Measurements from ENCODE around the gene PDE4D.

The PDE4D gene

GRCh38 chr5:59842999-59843398, 50.5 kb downstream of the PDE4D start:
- Histone ChIP-seq H3K4me3 (ENCODE audit: low read depth in 1 of 2, low read length in 2 of 2) (no peak overlapping the region), H3K9ac (ENCODE audit: low read depth in 1 of 2, low read length in 2 of 2) (no peak overlapping the region), H3K9me3 (ENCODE audit: control insufficient read depth in 1 of 2, low read length in 2 of 2) (no peaks in the 10 kb centered on the region), H3K4me1 (ENCODE audit: control insufficient read depth in 1 of 2, insufficient read depth in 2 of 2, low read length in 2 of 2) (peaks cover 0 to 5% of the 10 kb centered on the region in 2 donors), H3K27ac (ENCODE audit: low read depth, low read length) (no peak overlapping the region), H3K27me3 (ENCODE audit: control insufficient read depth in 1 of 2, insufficient read depth in 2 of 2, low read length in 2 of 2) (no peaks in the 10 kb centered on the region), H3K36me3 (ENCODE audit: control insufficient read depth in 1 of 2, insufficient read depth in 2 of 2, low read length in 2 of 2) (no peaks in the 10 kb centered on the region)

GRCh38 chr5:59840200-59840601, 53.3 kb downstream of the PDE4D start:
- Histone ChIP-seq H3K27me3 (ENCODE audit: control insufficient read depth in 1 of 2, insufficient read depth in 2 of 2, low read length in 2 of 2) (no peaks in the 10 kb centered on the region), H3K4me1 (ENCODE audit: control insufficient read depth in 1 of 2, insufficient read depth in 2 of 2, low read length in 2 of 2) (peaks cover 0 to 5% of the 10 kb centered on the region in 2 donors), H3K9ac (ENCODE audit: low read depth in 1 of 2, low read length in 2 of 2) (no peak overlapping the region), H3K36me3 (ENCODE audit: control insufficient read depth in 1 of 2, insufficient read depth in 2 of 2, low read length in 2 of 2) (no peaks in the 10 kb centered on the region), H3K27ac (ENCODE audit: low read depth, low read length) (no peak overlapping the region), H3K9me3 (ENCODE audit: control insufficient read depth in 1 of 2, low read length in 2 of 2) (no peaks in the 10 kb centered on the region), H3K4me3 (ENCODE audit: low read depth in 1 of 2, low read length in 2 of 2) (no peak overlapping the region)

- no peak overlapping the region for H3K27ac ChIP-seq (ENCODE audit: low read depth, low read length)
- no peak overlapping the region for H3K9ac ChIP-seq (ENCODE audit: low read depth in 1 of 2, low read length in 2 of 2)
- no peak overlapping the region for H3K4me3 ChIP-seq (ENCODE audit: low read depth in 1 of 2, low read length in 2 of 2)
- no peaks in the 10 kb centered on the region for H3K27me3 ChIP-seq (ENCODE audit: control insufficient read depth in 1 of 2, insufficient read depth in 2 of 2, low read length in 2 of 2)
- no peaks in the 10 kb centered on the region for H3K9me3 ChIP-seq (ENCODE audit: control insufficient read depth in 1 of 2, low read length in 2 of 2)
- peaks cover 0 to 5% of the 10 kb centered on the region in 2 donors for H3K4me1 ChIP-seq (ENCODE audit: control insufficient read depth in 1 of 2, insufficient read depth in 2 of 2, low read length in 2 of 2)
- H3K36me3 ChIP-seq (ENCODE audit: control insufficient read depth in 1 of 2, insufficient read depth in 2 of 2, low read length in 2 of 2) = no peaks in the 10 kb centered on the region
Observed at GRCh38 chr5:59838989-59839388, 54.5 kb downstream of the PDE4D start.

- no peak overlapping the region for H3K9ac ChIP-seq (ENCODE audit: low read depth in 1 of 2, low read length in 2 of 2)
- H3K4me1 ChIP-seq (ENCODE audit: control insufficient read depth in 1 of 2, insufficient read depth in 2 of 2, low read length in 2 of 2) = peaks cover 0 to 5% of the 10 kb centered on the region in 2 donors
- H3K36me3 ChIP-seq (ENCODE audit: control insufficient read depth in 1 of 2, insufficient read depth in 2 of 2, low read length in 2 of 2) = no peaks in the 10 kb centered on the region
- no peaks in the 10 kb centered on the region for H3K27me3 ChIP-seq (ENCODE audit: control insufficient read depth in 1 of 2, insufficient read depth in 2 of 2, low read length in 2 of 2)
- H3K4me3 ChIP-seq (ENCODE audit: low read depth in 1 of 2, low read length in 2 of 2) = no peak overlapping the region
- no peaks in the 10 kb centered on the region for H3K9me3 ChIP-seq (ENCODE audit: control insufficient read depth in 1 of 2, low read length in 2 of 2)
- H3K27ac ChIP-seq (ENCODE audit: low read depth, low read length) = no peak overlapping the region
Observed at GRCh38 chr5:59838067-59838466, 55.5 kb downstream of the PDE4D start.

GRCh38 chr5:59837071-59837470, 56.5 kb downstream of the PDE4D start:
- Histone ChIP-seq H3K9ac (ENCODE audit: low read depth in 1 of 2, low read length in 2 of 2) (no peak overlapping the region), H3K4me3 (ENCODE audit: low read depth in 1 of 2, low read length in 2 of 2) (no peak overlapping the region), H3K36me3 (ENCODE audit: control insufficient read depth in 1 of 2, insufficient read depth in 2 of 2, low read length in 2 of 2) (no peaks in the 10 kb centered on the region), H3K27ac (ENCODE audit: low read depth, low read length) (no peak overlapping the region), H3K27me3 (ENCODE audit: control insufficient read depth in 1 of 2, insufficient read depth in 2 of 2, low read length in 2 of 2) (no peaks in the 10 kb centered on the region), H3K9me3 (ENCODE audit: control insufficient read depth in 1 of 2, low read length in 2 of 2) (no peaks in the 10 kb centered on the region), H3K4me1 (ENCODE audit: control insufficient read depth in 1 of 2, insufficient read depth in 2 of 2, low read length in 2 of 2) (peaks cover 0 to 5% of the 10 kb centered on the region in 2 donors)

- H3K4me1 ChIP-seq (ENCODE audit: control insufficient read depth in 1 of 2, insufficient read depth in 2 of 2, low read length in 2 of 2) = peaks cover 0 to 5% of the 10 kb centered on the region in 2 donors
- H3K9ac ChIP-seq (ENCODE audit: low read depth in 1 of 2, low read length in 2 of 2) = no peak overlapping the region
- H3K9me3 ChIP-seq (ENCODE audit: control insufficient read depth in 1 of 2, low read length in 2 of 2) = no peaks in the 10 kb centered on the region
- H3K27me3 ChIP-seq (ENCODE audit: control insufficient read depth in 1 of 2, insufficient read depth in 2 of 2, low read length in 2 of 2) = no peaks in the 10 kb centered on the region
- H3K4me3 ChIP-seq (ENCODE audit: low read depth in 1 of 2, low read length in 2 of 2) = no peak overlapping the region
- H3K27ac ChIP-seq (ENCODE audit: low read depth, low read length) = no peak overlapping the region
- no peaks in the 10 kb centered on the region for H3K36me3 ChIP-seq (ENCODE audit: control insufficient read depth in 1 of 2, insufficient read depth in 2 of 2, low read length in 2 of 2)
Observed at GRCh38 chr5:59835800-59836199, 57.7 kb downstream of the PDE4D start.

- Histone ChIP-seq H3K9ac (ENCODE audit: low read depth in 1 of 2, low read length in 2 of 2) (no peak overlapping the region), H3K36me3 (ENCODE audit: control insufficient read depth in 1 of 2, insufficient read depth in 2 of 2, low read length in 2 of 2) (no peaks in the 10 kb centered on the region), H3K27me3 (ENCODE audit: control insufficient read depth in 1 of 2, insufficient read depth in 2 of 2, low read length in 2 of 2) (no peaks in the 10 kb centered on the region), H3K4me3 (ENCODE audit: low read depth in 1 of 2, low read length in 2 of 2) (no peak overlapping the region), H3K27ac (ENCODE audit: low read depth, low read length) (no peak overlapping the region), H3K4me1 (ENCODE audit: control insufficient read depth in 1 of 2, insufficient read depth in 2 of 2, low read length in 2 of 2) (no peaks in the 10 kb centered on the region), H3K9me3 (ENCODE audit: control insufficient read depth in 1 of 2, low read length in 2 of 2) (no peaks in the 10 kb centered on the region)
Observed at GRCh38 chr5:59833448-59833847, 60.1 kb downstream of the PDE4D start.

- Histone ChIP-seq H3K4me1 (ENCODE audit: control insufficient read depth in 1 of 2, insufficient read depth in 2 of 2, low read length in 2 of 2) (peaks cover 0 to under 1% of the 10 kb centered on the region in 2 donors), H3K27me3 (ENCODE audit: control insufficient read depth in 1 of 2, insufficient read depth in 2 of 2, low read length in 2 of 2) (no peaks in the 10 kb centered on the region), H3K36me3 (ENCODE audit: control insufficient read depth in 1 of 2, insufficient read depth in 2 of 2, low read length in 2 of 2) (no peaks in the 10 kb centered on the region), H3K4me3 (ENCODE audit: low read depth in 1 of 2, low read length in 2 of 2) (no peak overlapping the region), H3K9me3 (ENCODE audit: control insufficient read depth in 1 of 2, low read length in 2 of 2) (no peaks in the 10 kb centered on the region), H3K9ac (ENCODE audit: low read depth in 1 of 2, low read length in 2 of 2) (no peak overlapping the region), H3K27ac (ENCODE audit: low read depth, low read length) (no peak overlapping the region)
Observed at GRCh38 chr5:59832577-59833301, 60.8 kb downstream of the PDE4D start.

- H3K27me3 ChIP-seq (ENCODE audit: control insufficient read depth in 1 of 2, insufficient read depth in 2 of 2, low read length in 2 of 2) = no peaks in the 10 kb centered on the region
- no peaks in the 10 kb centered on the region for H3K9me3 ChIP-seq (ENCODE audit: control insufficient read depth in 1 of 2, low read length in 2 of 2)
- no peak overlapping the region for H3K27ac ChIP-seq (ENCODE audit: low read depth, low read length)
- H3K9ac ChIP-seq (ENCODE audit: low read depth in 1 of 2, low read length in 2 of 2) = no peak overlapping the region
- H3K4me1 ChIP-seq (ENCODE audit: control insufficient read depth in 1 of 2, insufficient read depth in 2 of 2, low read length in 2 of 2) = peaks cover 0 to 13% of the 10 kb centered on the region in 2 donors
- no peak overlapping the region for H3K4me3 ChIP-seq (ENCODE audit: low read depth in 1 of 2, low read length in 2 of 2)
- H3K36me3 ChIP-seq (ENCODE audit: control insufficient read depth in 1 of 2, insufficient read depth in 2 of 2, low read length in 2 of 2) = no peaks in the 10 kb centered on the region
Observed at GRCh38 chr5:59831326-59832010, 62.1 kb downstream of the PDE4D start.

GRCh38 chr5:59830536-59831200, 62.9 kb downstream of the PDE4D start:
- no peaks in the 10 kb centered on the region for H3K27me3 ChIP-seq (ENCODE audit: control insufficient read depth in 1 of 2, insufficient read depth in 2 of 2, low read length in 2 of 2)
- no peak overlapping the region for H3K9ac ChIP-seq (ENCODE audit: low read depth in 1 of 2, low read length in 2 of 2)
- no peak overlapping the region for H3K27ac ChIP-seq (ENCODE audit: low read depth, low read length)
- no peak overlapping the region for H3K4me3 ChIP-seq (ENCODE audit: low read depth in 1 of 2, low read length in 2 of 2)
- H3K9me3 ChIP-seq (ENCODE audit: control insufficient read depth in 1 of 2, low read length in 2 of 2) = no peaks in the 10 kb centered on the region
- peaks cover 0 to 14% of the 10 kb centered on the region in 2 donors for H3K4me1 ChIP-seq (ENCODE audit: control insufficient read depth in 1 of 2, insufficient read depth in 2 of 2, low read length in 2 of 2)
- H3K36me3 ChIP-seq (ENCODE audit: control insufficient read depth in 1 of 2, insufficient read depth in 2 of 2, low read length in 2 of 2) = no peaks in the 10 kb centered on the region

Data from duodenal mucosa (tissue), 2 donors.